GM12878 (cell line): ENCODE results near the gene MAPKAPK2.

Experiments used
- CREM ChIP-seq: IDR thresholded peaks from 2 replicates; pipeline ENCODE4 v1.6.1; 2014; ENCODE audit warnings: antibody characterized with exemption, low read depth
- HDAC2 ChIP-seq: fragments of 200-600 bp; sonication (generic); IDR thresholded peaks from 2 replicates; pipeline ENCODE4 v1.6.1; 2017
- TF ChIP-seq, protein P1 (sequence below), 3 experiments: IDR thresholded peaks in 2 of 3; conservative IDR thresholded peaks in 1 of 3; 2 replicates each; pipeline ENCODE4 v1.5.1; 2011; ENCODE audit warnings: low read depth in 3 of 3, low read length in 3 of 3, mild to moderate bottlenecking in 3 of 3, control low read depth in 2 of 3, moderate library complexity in 2 of 3, inconsistent platforms in 1 of 3, mixed read lengths in 1 of 3; ENCODE audit not compliant: control insufficient read depth in 2 of 3, insufficient read depth in 1 of 3; ENCODE audit errors: extremely low read depth in 1 of 3

DNA sequence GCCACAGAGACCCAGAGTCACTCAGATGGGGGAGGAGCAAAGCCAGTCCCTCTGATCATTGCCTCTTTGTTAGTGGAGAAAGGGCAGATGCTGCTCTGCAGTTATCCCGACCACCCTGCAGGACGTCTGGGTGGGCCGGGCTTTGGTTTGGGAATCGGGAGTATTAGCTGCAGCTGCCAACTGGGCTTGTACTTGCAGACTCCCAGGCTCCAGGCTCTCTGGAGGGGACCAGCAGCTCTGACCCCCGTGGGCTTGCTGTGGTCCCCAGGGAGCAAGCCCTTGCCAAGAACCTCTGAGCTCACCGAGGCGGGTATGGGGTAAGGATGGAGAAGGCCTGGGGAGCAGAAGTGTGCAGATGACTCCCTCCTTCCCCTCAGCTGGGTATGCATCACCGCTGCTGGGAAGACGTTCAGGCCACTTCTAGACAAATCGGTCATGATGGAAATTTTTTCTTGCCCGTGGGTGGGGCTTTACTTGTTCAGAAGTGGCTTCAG lies 21.6 kb downstream of the MAPKAPK2 start:
- no peak for TF ChIP-seq HDAC2
- no peak for TF ChIP-seq CREM
- TF ChIP-seq, protein P1, sequence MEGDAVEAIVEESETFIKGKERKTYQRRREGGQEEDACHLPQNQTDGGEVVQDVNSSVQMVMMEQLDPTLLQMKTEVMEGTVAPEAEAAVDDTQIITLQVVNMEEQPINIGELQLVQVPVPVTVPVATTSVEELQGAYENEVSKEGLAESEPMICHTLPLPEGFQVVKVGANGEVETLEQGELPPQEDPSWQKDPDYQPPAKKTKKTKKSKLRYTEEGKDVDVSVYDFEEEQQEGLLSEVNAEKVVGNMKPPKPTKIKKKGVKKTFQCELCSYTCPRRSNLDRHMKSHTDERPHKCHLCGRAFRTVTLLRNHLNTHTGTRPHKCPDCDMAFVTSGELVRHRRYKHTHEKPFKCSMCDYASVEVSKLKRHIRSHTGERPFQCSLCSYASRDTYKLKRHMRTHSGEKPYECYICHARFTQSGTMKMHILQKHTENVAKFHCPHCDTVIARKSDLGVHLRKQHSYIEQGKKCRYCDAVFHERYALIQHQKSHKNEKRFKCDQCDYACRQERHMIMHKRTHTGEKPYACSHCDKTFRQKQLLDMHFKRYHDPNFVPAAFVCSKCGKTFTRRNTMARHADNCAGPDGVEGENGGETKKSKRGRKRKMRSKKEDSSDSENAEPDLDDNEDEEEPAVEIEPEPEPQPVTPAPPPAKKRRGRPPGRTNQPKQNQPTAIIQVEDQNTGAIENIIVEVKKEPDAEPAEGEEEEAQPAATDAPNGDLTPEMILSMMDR (IDR thresholded peaks at IDR 0.05 in 2 of 3, conservative IDR thresholded peaks at IDR 0.05 in 1 of 3; ENCODE audit: control insufficient read depth in 2 of 3, extremely low read depth in 1 of 3, insufficient read depth in 1 of 3, low read depth in 3 of 3, low read length in 3 of 3): no peak
